ENCODE measurements around the gene ATXN2.

GRCh38 chr12:111405859-111406473 lies 193.1 kb downstream of the ATXN2 start, which contains the start of gene SH2B3:
- TF ChIP-seq CTCF (IDR thresholded peaks at IDR 0.05) (no peak), EZH2phosphoT487 (IDR thresholded peaks at IDR 0.05) (no peak)

Data from neural progenitor cell (in vitro differentiated cells).